Heart left ventricle (tissue), 13 donors: ENCODE results near the gene HSCB.

Experiments
- CTCF ChIP-seq, 12 donors: fragments of 200-600 bp; sonication (generic) in 4 of 12; IDR thresholded peaks; one replicate each; pipeline versions ENCODE4 v1.5.0 to v1.8.0; 2018 to 2022; ENCODE audit warnings: antibody characterized with exemption in 12 of 12, mild to moderate bottlenecking in 5 of 12
- POLR2A ChIP-seq, 2 donors: fragments of 450-650 bp; IDR thresholded peaks; one replicate each; pipeline ENCODE4 v1.6.1; 2017; ENCODE audit warnings: antibody characterized with exemption in 2 of 2, mild to moderate bottlenecking in 2 of 2, moderate library complexity in 2 of 2
- donor health status: ischemic (EF 13 %, LVEDD 7.1; RV severe dilation, severe dysfunction).
- donor health status: DM: no; HTN: yes; CAD: no.
- donor health status: DM: no; HTN: no; CAD: no.
- donor health status: ischemic (EF 25% LVEDD 6.9; RV normal size, moderate dysfunction).
- donor health status: ischemic (EF 25% LVEDD 5.7; RV mildly dilated, moderate dysfunction).
- donor health status: ischemic (EF 35%, LVEDD 5.7; RV mildly dilated, moderate dysfunction).
- donor health status: nonischemic (EF 11% LVEDD 7.7; RV severe dilation, severe dysfunction).
- donor health status: DM: yes; HTN: yes; CAD: no.
- donor health status: PGD.
- donor health status: ischemic (EF 29% LVEDD 5.4; RV normal size, mild dysfunction).
- donor health status: nonischemic (EF 23%, LVEDD 6.1; RV moderate dilation, normal function).

DNA sequence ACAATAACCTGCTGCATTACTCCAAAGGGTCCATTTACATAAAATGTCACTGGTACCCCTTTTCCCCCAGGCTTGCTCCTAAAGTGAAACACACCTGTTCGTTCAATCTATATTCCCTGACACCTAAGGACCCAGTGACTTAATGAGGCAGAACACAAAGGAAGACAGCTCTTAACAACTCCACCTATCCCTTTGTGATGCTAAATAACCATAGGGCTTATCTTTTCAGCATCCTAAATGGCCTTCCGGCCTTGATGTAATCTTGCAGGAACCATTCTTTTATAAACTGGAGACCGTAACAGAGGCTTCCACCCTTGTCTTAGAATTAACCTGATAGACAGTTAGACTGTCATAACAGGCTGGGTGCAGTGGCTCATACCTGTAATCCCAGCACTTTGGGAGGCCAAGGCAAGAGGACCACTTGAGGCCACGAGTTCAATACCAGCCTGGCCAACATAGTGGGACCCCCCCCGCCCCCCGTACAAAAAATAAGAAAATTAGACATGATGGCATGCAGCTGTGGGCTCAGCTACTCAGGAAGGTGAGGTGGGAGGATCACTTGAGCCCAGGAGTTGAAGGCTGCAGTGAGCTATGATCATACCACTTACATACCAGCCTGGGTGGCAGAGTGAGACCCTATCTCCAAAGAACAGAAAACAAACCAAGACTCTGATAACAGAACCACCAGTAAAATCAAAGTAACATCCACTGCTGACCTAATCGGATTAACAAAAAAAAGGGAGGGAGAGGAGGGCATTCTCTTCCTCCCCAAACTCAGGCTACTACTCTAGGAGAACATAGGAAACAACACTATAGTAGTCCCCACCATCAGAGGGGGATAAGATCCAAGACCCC is 5.3 kb upstream of the HSCB start:
- TF ChIP-seq POLR2A (IDR thresholded peaks at IDR 0.05) (no peak), CTCF (IDR thresholded peaks at IDR 0.05) (no peak)
